Measurements from ENCODE around the gene SNRPD2.
"Not testable (repeated sequence)": the region's sequence is repeated elsewhere in the genome, so short reads cannot be mapped to it uniquely, and the experiment has no call there.

SNRPD2 gene

DNA sequence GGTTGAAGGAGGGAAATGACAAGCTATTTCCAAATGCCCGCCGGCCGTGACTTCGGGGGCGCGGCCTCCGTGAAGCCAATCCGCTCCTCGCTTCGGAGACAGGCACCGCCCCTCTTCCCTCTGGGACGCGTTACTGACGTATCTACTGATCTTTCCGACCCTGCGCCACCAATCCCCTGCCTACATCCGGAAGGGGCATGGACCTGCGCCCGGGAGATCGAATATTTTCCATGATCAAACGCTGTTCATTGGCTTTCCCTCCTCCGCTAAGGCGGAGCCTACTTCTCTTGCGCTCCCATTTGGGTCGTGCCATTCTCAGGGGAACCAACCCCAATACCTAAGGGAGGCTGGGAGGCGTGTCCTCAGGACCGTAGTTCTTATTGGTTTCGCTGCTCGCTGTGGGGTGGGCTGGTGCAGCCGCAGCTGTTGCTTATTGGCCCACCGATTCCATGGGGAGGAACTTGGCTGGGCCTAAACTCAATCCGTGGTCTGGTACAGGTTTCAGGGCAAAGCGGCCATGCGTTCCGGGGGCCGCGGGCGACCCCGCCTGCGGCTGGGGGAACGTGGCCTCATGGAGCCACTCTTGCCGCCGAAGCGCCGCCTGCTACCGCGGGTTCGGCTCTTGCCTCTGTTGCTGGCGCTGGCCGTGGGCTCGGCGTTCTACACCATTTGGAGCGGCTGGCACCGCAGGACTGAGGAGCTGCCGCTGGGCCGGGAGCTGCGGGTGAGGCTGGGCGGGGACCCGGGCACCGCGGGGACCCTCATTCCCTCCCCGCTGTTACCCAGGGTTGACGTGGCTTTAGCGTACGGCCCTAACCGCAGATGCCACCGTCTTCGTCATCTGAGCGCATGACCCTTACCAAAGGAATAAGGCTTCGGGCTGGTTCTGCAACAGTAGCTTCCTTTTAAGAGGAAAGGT, 693 bp upstream of the SNRPD2 start, which contains the start of gene QPCTL:
TSS of gene QPCTL (plus strand) at position 480 of the 919 bp plus-strand sequence. CDS start at position 518, 38 bp downstream.
- DNase-seq (peak; percentile 99), ATAC-seq (ENCODE audit: insufficient read depth, low read depth) (peak; percentile 93)
- Histone ChIP-seq H3K4me1 (ENCODE audit: insufficient read depth, low read length) (peaks cover 26% of the 10 kb centered on the region), H2AFZ (ENCODE audit: low read depth, low read length) (peak within 1 kb of the TSS; percentile 89), H3K79me2 (ENCODE audit: insufficient read depth, low read length) (peaks cover 44% of the 10 kb centered on the region), H3K27me3 (ENCODE audit: insufficient read depth, low read length, poor library complexity) (no peaks in the 10 kb centered on the region), H3K36me3 (ENCODE audit: insufficient read depth, low read length) (peaks cover 43% of the 10 kb centered on the region), H3K9ac (ENCODE audit: low read depth, low read length) (peak within 1 kb of the TSS; percentile 77), H3K4me2 (ENCODE audit: insufficient read depth, low read length) (peak within 1 kb of the TSS; percentile 87), H3K27ac (ENCODE audit: low read length) (peak within 1 kb of the TSS; percentile 93), H4K20me1 (ENCODE audit: insufficient read depth, low read length) (peaks cover 25% of the 10 kb centered on the region), H3K9me3 (ENCODE audit: insufficient read depth, low read length, severe bottlenecking) (no peaks in the 10 kb centered on the region), H3K4me3 (ENCODE audit: low read depth in 1 of 2, low read length in 2 of 2) (peak within 1 kb of the TSS; percentile 64 to 79)
- TF ChIP-seq, protein P1, sequence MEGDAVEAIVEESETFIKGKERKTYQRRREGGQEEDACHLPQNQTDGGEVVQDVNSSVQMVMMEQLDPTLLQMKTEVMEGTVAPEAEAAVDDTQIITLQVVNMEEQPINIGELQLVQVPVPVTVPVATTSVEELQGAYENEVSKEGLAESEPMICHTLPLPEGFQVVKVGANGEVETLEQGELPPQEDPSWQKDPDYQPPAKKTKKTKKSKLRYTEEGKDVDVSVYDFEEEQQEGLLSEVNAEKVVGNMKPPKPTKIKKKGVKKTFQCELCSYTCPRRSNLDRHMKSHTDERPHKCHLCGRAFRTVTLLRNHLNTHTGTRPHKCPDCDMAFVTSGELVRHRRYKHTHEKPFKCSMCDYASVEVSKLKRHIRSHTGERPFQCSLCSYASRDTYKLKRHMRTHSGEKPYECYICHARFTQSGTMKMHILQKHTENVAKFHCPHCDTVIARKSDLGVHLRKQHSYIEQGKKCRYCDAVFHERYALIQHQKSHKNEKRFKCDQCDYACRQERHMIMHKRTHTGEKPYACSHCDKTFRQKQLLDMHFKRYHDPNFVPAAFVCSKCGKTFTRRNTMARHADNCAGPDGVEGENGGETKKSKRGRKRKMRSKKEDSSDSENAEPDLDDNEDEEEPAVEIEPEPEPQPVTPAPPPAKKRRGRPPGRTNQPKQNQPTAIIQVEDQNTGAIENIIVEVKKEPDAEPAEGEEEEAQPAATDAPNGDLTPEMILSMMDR (IDR thresholded peaks at IDR 0.05; ENCODE audit: borderline replicate concordance, extremely low read depth, low read length, poor library complexity, severe bottlenecking): no peak
- no peak for TF ChIP-seq EZH2 (IDR thresholded peaks at IDR 0.05; ENCODE audit: borderline replicate concordance, low read depth, low read length, severe bottlenecking)

DNA sequence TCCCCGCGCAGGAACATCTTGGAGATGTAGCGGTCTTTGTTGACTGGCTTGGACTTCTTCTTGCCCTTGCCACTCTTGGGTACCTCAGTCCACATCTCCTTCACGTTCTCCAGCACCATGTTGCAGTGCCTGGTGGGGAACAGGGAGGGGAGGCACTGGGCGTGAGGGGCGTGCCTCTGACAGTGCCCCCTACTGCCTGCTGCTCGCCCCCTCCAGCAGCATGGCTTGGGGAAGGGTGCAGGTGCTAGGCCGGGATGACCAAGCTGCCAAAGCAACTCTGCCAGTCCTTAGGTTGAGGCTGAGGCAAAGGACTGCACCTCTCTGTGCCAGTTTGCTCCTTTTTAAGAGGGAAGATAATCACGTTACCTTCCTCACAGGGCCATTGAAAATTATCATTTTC, 4.2 kb downstream of the SNRPD2 start:
- H3K27me3 ChIP-seq (ENCODE audit: insufficient read depth, low read length, poor library complexity): no peaks in the 10 kb centered on the region
- no peak for TF ChIP-seq EZH2 (IDR thresholded peaks at IDR 0.05; ENCODE audit: borderline replicate concordance, low read depth, low read length, severe bottlenecking)
- TF ChIP-seq, protein P1 (IDR thresholded peaks at IDR 0.05; ENCODE audit: borderline replicate concordance, extremely low read depth, low read length, poor library complexity, severe bottlenecking): peak; percentile 30
- no peaks in the 10 kb centered on the region for H3K9me3 ChIP-seq (ENCODE audit: insufficient read depth, low read length, severe bottlenecking)
- H4K20me1 ChIP-seq (ENCODE audit: insufficient read depth, low read length): peaks cover 26% of the 10 kb centered on the region
- peaks cover 57% of the 10 kb centered on the region for H3K36me3 ChIP-seq (ENCODE audit: insufficient read depth, low read length)
- ATAC-seq (ENCODE audit: insufficient read depth, low read depth): no peak
- no peak overlapping the region for H3K4me3 ChIP-seq (ENCODE audit: low read depth in 1 of 2, low read length in 2 of 2)
- no peak overlapping the region for H3K9ac ChIP-seq (ENCODE audit: low read depth, low read length)
- H3K27ac ChIP-seq (ENCODE audit: low read length): no peak overlapping the region
- H2AFZ ChIP-seq (ENCODE audit: low read depth, low read length): no peak overlapping the region
- no peak overlapping the region for H3K4me2 ChIP-seq (ENCODE audit: insufficient read depth, low read length)
- H3K79me2 ChIP-seq (ENCODE audit: insufficient read depth, low read length): peaks cover 33% of the 10 kb centered on the region
- DNase-seq: no peak
- H3K4me1 ChIP-seq (ENCODE audit: insufficient read depth, low read length): peaks cover 19% of the 10 kb centered on the region

DNA sequence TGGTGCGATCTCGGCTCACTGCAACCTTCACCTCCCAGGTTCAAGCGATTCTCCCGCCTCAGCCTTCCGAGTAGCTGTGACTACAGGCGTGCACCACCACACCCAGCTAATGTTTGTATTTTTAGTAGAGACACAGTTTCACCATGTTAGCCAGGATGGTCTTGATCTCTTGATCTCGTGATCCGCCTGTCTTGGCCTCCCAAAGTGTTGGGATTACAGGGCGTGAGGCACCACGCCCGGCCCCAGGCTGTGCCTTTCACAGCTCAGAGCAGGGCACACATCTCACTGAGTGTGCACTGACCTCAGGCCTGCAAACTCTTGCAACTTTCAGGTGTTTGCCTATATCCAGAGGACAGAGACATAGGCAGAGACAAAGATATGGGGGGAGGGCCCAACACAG, 6.7 kb downstream of the SNRPD2 start:
- H4K20me1 ChIP-seq (ENCODE audit: insufficient read depth, low read length): peaks cover 19% of the 10 kb centered on the region
- not testable (repeated sequence) for H3K4me3 ChIP-seq (ENCODE audit: low read depth in 1 of 2, low read length in 2 of 2); H3K9ac ChIP-seq (ENCODE audit: low read depth, low read length); H2AFZ ChIP-seq (ENCODE audit: low read depth, low read length); H3K27me3 ChIP-seq (ENCODE audit: insufficient read depth, low read length, poor library complexity); H3K4me2 ChIP-seq (ENCODE audit: insufficient read depth, low read length); H3K9me3 ChIP-seq (ENCODE audit: insufficient read depth, low read length, severe bottlenecking); H3K27ac ChIP-seq (ENCODE audit: low read length); DNase-seq; ATAC-seq (ENCODE audit: insufficient read depth, low read depth)
- H3K79me2 ChIP-seq (ENCODE audit: insufficient read depth, low read length): peaks cover 16% of the 10 kb centered on the region
- peaks cover 57% of the 10 kb centered on the region for H3K36me3 ChIP-seq (ENCODE audit: insufficient read depth, low read length)
- peaks cover 21% of the 10 kb centered on the region for H3K4me1 ChIP-seq (ENCODE audit: insufficient read depth, low read length)

DNA sequence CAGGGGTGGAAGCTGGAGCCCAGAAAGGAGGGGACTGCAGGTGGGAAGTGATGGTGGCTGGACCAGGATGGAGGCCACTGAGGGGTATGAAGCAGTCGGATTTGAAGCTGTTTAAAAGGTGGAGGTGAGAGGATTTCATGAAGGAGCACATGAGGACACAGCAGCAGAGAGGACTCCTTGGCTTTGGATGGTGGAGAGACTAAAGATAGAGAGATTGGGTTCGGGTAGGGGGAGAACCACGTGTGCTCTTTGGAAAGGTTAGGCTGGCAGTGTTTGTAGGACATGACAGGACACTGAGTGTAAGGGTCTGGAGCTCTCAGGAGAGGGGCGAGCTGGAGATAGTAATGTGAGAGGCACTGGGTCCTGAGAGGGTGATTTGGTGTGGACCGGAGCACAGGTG, 8.8 kb downstream of the SNRPD2 start:
- ATAC-seq (ENCODE audit: insufficient read depth, low read depth): no peak
- no peak for DNase-seq
- no peak overlapping the region for H3K27ac ChIP-seq (ENCODE audit: low read length)
- TF ChIP-seq EZH2 (IDR thresholded peaks at IDR 0.05; ENCODE audit: borderline replicate concordance, low read depth, low read length, severe bottlenecking): no peak
- TF ChIP-seq, protein P1 (IDR thresholded peaks at IDR 0.05; ENCODE audit: borderline replicate concordance, extremely low read depth, low read length, poor library complexity, severe bottlenecking): no peak
- H3K4me3 ChIP-seq (ENCODE audit: low read depth in 1 of 2, low read length in 2 of 2): no peak overlapping the region
- no peak overlapping the region for H2AFZ ChIP-seq (ENCODE audit: low read depth, low read length)
- H3K36me3 ChIP-seq (ENCODE audit: insufficient read depth, low read length): peaks cover 38% of the 10 kb centered on the region
- H3K4me1 ChIP-seq (ENCODE audit: insufficient read depth, low read length): peaks cover 14% of the 10 kb centered on the region
- H3K27me3 ChIP-seq (ENCODE audit: insufficient read depth, low read length, poor library complexity): no peaks in the 10 kb centered on the region
- H3K4me2 ChIP-seq (ENCODE audit: insufficient read depth, low read length): no peak overlapping the region
- no peaks in the 10 kb centered on the region for H3K9me3 ChIP-seq (ENCODE audit: insufficient read depth, low read length, severe bottlenecking)
- H4K20me1 ChIP-seq (ENCODE audit: insufficient read depth, low read length): peaks cover 7% of the 10 kb centered on the region
- H3K9ac ChIP-seq (ENCODE audit: low read depth, low read length): no peak overlapping the region
- 0 out of 2 replicates have a peak, but pooled peaks cover 2% of the 10 kb centered on the region for H3K79me2 ChIP-seq (ENCODE audit: insufficient read depth, low read length)

All from DND-41 (cell line).